ENCODE measurements around the gene EPHA6.

- TF ChIP-seq EZH2 (IDR thresholded peaks at IDR 0.05; ENCODE audit: low read depth): no peak
- TF ChIP-seq, protein P1, sequence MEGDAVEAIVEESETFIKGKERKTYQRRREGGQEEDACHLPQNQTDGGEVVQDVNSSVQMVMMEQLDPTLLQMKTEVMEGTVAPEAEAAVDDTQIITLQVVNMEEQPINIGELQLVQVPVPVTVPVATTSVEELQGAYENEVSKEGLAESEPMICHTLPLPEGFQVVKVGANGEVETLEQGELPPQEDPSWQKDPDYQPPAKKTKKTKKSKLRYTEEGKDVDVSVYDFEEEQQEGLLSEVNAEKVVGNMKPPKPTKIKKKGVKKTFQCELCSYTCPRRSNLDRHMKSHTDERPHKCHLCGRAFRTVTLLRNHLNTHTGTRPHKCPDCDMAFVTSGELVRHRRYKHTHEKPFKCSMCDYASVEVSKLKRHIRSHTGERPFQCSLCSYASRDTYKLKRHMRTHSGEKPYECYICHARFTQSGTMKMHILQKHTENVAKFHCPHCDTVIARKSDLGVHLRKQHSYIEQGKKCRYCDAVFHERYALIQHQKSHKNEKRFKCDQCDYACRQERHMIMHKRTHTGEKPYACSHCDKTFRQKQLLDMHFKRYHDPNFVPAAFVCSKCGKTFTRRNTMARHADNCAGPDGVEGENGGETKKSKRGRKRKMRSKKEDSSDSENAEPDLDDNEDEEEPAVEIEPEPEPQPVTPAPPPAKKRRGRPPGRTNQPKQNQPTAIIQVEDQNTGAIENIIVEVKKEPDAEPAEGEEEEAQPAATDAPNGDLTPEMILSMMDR (conservative IDR thresholded peaks at IDR 0.05): no peak
These were observed 367.3 kb downstream of the EPHA6 start for GRCh38 chr3:97181704-97182103.
